RWPE1 (cell line): Measurements from ENCODE around the gene POU5F1.

Experiments used
- CTCF ChIA-PET: fragments of 350-600 bp; sonication (Branson Sonifier 250); formaldehyde crosslinking; extraction: SDS; loops from one replicate; lab custom pipeline; 2021; lab: Yijun Ruan, JAX
- POLR2A ChIA-PET: fragments of 400-600 bp; formaldehyde crosslinking; extraction: SDS; loops from one replicate; lab custom pipeline; 2020; ENCODE audit warnings: antibody characterized with exemption; ENCODE audit not compliant: low non-redundant PET; lab: Yijun Ruan, JAX
- DNase-seq: peaks from one replicate; pipeline ENCODE4 v3.0.0; 2012; ENCODE audit warnings: low spot score
- H3K27ac ChIP-seq: fragments of 450-650 bp; 2 replicates; pipeline ENCODE4 v1.5.1; 2017
- TF ChIP-seq, protein P1 (sequence below): fragments of 450-650 bp; conservative IDR thresholded peaks from 2 replicates; pipeline ENCODE4 v1.5.1; 2017; ENCODE audit warnings: low read depth, mild to moderate bottlenecking

Gene POU5F1

DNA sequence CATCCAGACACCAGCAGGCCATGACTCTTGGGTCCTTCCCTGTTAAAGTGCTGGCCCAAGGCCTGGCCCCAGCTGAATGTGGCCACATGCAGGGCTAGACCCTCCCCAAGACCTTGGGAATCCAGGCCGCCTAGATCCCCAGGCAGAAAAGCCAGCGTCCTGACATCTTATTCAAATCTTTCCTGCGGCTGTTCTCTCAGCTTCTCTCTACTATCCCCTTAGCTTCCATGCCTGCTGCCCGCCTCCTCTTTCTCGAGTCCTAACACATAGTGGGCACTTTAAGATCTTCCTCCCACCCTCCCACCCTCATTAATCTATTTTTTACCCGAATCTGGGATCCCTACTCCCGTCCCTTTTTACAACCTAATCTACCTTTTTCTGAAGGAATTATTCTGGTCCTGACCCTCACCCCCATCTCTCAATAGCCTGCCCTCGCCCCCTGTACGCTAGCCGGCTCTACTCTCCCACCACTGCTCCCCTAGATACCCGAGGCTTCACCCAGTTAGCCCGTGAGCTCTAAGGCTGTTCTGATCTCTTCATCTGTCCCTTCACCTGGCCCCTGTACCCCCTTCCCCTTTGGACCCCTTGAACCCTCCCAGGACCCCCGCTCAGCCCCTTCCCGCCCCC, 12.9 kb downstream of the POU5F1 start, which contains the start of gene CCHCR1:
TSS of gene CCHCR1 (minus strand) at position 290 of the 627 bp plus-strand sequence. CDS start at position 88, 202 bp downstream.
- TF ChIP-seq, protein P1, sequence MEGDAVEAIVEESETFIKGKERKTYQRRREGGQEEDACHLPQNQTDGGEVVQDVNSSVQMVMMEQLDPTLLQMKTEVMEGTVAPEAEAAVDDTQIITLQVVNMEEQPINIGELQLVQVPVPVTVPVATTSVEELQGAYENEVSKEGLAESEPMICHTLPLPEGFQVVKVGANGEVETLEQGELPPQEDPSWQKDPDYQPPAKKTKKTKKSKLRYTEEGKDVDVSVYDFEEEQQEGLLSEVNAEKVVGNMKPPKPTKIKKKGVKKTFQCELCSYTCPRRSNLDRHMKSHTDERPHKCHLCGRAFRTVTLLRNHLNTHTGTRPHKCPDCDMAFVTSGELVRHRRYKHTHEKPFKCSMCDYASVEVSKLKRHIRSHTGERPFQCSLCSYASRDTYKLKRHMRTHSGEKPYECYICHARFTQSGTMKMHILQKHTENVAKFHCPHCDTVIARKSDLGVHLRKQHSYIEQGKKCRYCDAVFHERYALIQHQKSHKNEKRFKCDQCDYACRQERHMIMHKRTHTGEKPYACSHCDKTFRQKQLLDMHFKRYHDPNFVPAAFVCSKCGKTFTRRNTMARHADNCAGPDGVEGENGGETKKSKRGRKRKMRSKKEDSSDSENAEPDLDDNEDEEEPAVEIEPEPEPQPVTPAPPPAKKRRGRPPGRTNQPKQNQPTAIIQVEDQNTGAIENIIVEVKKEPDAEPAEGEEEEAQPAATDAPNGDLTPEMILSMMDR: no peak
- H3K27ac ChIP-seq: peak within 1 kb of the TSS; percentile 82
- CTCF ChIA-PET: interaction anchor here (1.3 kb wide), 1 partner anchor 35 kb away, joined by 7 read pairs; no protein-coding TSS in a partner anchor
- no peak for DNase-seq
- POLR2A ChIA-PET: no interaction called here

GRCh38 chr6:31156641-31157040, 13.8 kb downstream of the POU5F1 start:
- DNase-seq: no peak
- ChIA-PET CTCF (interaction anchor here (0.6 to 1.0 kb wide), 2 partner anchors 18 to 34 kb away, joined by 3 to 4 read pairs; partner anchors contain the start of gene PSORS1C2), POLR2A (no interaction called here)
- 0 out of 2 replicates have a peak overlapping the region, but pooled peaks have one; percentile 25 for H3K27ac ChIP-seq
- TF ChIP-seq, protein P1: no peak

- POLR2A ChIA-PET: no interaction called here
- DNase-seq: no peak
- CTCF ChIA-PET: interaction anchor here (0.6 to 0.7 kb wide), 2 partner anchors 42 to 958 kb away, joined by 3 to 4 read pairs; no protein-coding TSS in a partner anchor
- TF ChIP-seq, protein P1: no peak
- H3K27ac ChIP-seq: no peak overlapping the region
These were observed 16.0 kb downstream of the POU5F1 start for GRCh38 chr6:31154436-31154835.

- CTCF ChIA-PET: interaction anchor here (0.6 kb wide), 1 partner anchor 34 kb away, joined by 3 read pairs; no protein-coding TSS in a partner anchor
- no peak for DNase-seq
- POLR2A ChIA-PET: interaction anchor here (0.7 kb wide), 1 partner anchor 15 kb away, joined by 3 read pairs; no protein-coding TSS in a partner anchor
These were observed 17.7 kb downstream of the POU5F1 start for GRCh38 chr6:31152781-31153180.

DNA sequence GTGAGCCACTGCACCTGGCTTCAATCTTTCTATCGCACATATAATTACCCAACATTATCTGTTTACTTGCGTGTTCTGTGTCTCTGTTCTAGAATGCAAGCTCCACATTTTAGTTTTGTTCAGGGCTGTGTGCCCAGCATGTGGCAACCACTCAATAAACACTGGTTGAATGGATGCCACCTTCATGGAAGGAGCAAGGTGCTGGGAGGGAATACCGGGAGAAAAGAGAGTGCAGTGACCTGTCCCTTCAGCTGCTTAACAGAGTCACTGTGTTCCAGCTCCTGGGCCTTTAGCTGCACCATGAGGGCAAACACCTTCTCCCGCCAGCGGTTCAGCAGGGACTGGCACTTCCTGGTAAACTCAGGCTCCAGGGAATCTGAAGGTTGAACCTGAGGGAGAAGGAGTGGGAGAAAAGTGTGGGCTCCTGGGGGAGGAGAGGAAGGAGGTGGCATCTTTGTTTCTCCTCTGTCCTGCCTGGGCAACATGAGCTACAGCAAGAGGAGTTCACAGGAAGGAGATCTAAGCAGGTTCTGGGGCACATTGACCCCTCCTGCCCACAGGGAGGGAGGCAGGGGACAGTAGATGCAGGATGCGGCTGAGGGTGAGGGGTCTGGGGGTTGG, 20.5 kb downstream of the POU5F1 start:
- peak overlapping the region; percentile 15; the same call in 1 of the 2 replicates for H3K27ac ChIP-seq
- ChIA-PET CTCF (interaction anchor here (1.1 kb wide), 1 partner anchor 216 kb away, joined by 3 read pairs; no protein-coding TSS in a partner anchor), POLR2A (no interaction called here)
- no peak for DNase-seq
- TF ChIP-seq, protein P1: no peak

More at GRCh38 chr6:31152781-31153180, 17.7 kb downstream of the POU5F1 start:
- peak overlapping the region; percentile 13 for H3K27ac ChIP-seq
- TF ChIP-seq, protein P1: no peak

GRCh38 chr6:31145386-31145785, 25.1 kb downstream of the POU5F1 start:
- CTCF ChIA-PET: interaction anchor here (0.6 kb wide), 2 partner anchors 49 to 144 kb away, joined by 3 to 5 read pairs; no protein-coding TSS in a partner anchor
- POLR2A ChIA-PET: no interaction called here
- no peak for DNase-seq
- TF ChIP-seq, protein P1: no peak
- no peak overlapping the region for H3K27ac ChIP-seq
